Right lung (tissue), 5 donors: ENCODE measurements around the gene EPS8L1. TPM values are rescaled to one million over a fixed set of nuclear protein-coding genes. Genes with fewer than 3 reads are reported as not detected.

Experiments used
- DNase-seq, 2 donors: peaks; one replicate each; pipeline ENCODE4 v3.0.0-alpha.2; 2013
- polyA plus RNA-seq, 5 donors: library from polyadenylated mRNA; unstranded; fragments of 120-200 nt; gene quantifications; one replicate each; pipeline versions ENCODE4 v1.2.1 to v1.2.3, GENCODE V29; 2013; ENCODE audit warnings: inconsistent platforms in 1 of 5, low replicate concordance in 1 of 5; ENCODE audit not compliant: insufficient read length in 5 of 5, insufficient read depth in 1 of 5

The EPS8L1 gene
- polyA plus RNA-seq, 5 donors, result 4.2 to 16.4 (median 12.4) TPM

DNA sequence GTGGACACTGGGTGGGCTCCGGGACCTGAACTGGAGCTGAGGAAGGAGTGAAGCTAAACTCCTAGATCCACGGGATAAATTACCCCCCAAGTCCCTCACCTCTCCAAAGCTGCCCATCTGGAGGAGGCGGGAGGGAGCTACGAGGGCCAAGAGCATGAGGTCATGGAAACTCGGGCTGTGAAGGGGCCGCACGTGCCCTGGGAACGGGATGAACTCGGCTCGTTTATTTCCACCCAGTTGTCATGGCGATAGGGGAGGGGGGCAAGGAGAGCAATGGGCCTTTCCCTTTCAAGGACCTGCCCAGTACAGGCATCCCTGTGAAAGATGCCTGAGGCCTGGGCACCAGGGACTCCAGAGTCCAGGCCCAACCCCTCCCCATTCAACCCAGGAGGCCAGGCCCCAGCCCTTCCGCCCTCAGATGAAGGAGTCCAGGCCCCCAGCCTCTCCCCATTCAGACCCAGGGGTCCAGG, 37.9 kb downstream of the EPS8L1 start:
- DNase-seq, result peak; percentile 78 to 80

- DNase-seq, result no peak
Measured at GRCh38 chr19:55114566-55115145, 39.0 kb downstream of the EPS8L1 start.

DNA sequence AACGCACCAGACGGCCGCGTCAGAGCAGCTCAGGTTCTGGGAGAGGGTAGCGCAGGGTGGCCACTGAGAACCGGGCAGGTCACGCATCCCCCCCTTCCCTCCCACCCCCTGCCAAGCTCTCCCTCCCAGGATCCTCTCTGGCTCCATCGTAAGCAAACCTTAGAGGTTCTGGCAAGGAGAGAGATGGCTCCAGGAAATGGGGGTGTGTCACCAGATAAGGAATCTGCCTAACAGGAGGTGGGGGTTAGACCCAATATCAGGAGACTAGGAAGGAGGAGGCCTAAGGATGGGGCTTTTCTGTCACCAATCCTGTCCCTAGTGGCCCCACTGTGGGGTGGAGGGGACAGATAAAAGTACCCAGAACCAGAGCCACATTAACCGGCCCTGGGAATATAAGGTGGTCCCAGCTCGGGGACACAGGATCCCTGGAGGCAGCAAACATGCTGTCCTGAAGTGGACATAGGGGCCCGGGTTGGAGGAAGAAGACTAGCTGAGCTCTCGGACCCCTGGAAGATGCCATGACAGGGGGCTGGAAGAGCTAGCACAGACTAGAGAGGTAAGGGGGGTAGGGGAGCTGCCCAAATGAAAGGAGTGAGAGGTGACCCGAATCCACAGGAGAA, 39.9 kb downstream of the EPS8L1 start:
- no peak for DNase-seq

- DNase-seq, result peak; percentile 19 to 27
Measured at GRCh38 chr19:55116232-55116858, 40.7 kb downstream of the EPS8L1 start.

DNA sequence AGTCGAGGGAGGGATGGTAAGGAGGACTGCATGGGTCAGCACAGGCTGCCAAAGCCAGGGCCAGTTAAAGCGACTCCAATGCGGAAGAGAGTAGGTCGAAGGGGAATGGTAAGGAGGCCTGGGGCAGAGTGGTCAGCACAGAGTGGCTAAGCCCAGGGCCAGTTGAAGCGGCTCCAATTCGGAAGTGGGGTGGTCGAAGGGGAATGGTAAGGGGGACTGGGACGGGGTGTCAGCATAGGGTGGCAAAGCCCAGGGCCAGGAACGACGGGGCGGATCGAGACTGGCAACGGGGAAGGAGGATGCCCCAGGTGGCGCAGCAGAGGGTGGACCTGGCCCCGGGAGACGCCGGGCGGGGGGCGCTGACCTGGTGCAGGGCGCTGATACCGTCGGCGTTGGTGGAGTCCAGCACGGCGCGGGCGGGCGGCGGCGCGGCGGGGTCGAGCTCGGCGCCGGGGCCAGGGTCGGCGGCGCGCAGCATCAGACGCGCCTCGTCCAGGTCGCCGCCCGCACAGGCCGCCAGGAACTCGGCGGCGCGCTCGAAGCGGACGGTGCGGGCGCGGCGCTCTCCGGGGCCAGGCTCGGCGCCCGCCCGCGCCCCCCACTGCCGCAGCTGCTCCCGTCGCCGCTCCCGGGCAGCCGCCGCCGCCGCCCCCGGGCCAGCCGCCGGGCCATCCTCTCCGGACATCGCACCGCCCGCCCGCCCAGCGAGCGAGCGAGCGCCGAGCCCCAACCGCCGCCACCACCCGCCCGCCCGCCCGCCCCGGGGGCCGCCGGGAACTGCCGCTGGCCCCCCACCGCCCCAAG, 41.4 kb downstream of the EPS8L1 start, which contains the start of gene PPP1R12C:
Gene PPP1R12C, minus strand, starts transcription at position 779 of the 804 bp plus-strand sequence. Its CDS starts 94 bp downstream, at position 685.
- peak in 1 of 2 donors; percentile 12 for DNase-seq

DNA sequence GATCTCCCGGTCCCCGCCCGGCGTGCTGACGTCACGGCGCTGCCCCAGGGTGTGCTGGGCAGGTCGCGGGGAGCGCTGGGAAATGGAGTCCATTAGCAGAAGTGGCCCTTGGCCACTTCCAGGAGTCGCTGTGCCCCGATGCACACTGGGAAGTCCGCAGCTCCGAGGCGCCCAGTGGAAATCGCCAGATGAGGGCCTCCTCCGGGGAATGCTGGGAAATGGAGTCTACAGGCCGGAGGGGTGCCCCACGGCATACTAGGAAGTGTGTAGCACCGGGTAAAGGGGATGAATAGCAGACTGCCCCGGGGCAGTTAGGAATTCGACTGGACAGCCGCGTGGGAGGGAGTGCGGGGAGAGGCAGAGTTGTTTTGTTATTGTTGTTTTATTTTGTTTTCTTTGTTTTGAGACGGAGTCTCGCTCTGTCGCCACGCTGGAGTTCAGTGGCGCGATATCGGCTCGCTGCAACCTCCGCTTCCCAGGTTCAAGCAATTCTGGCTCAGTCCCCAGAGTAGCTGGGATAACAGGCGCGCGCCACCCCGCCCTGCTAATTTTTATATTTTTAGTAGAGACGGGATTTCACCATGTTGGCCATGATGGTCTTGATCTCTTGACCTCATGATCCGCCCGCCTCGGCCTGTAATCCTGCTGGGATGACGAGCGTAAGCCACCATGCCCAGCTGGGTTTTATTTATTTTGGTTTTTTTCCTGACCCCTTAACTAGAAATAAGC, 42.2 kb downstream of the EPS8L1 start:
- DNase-seq, result peak; percentile 98

DNA sequence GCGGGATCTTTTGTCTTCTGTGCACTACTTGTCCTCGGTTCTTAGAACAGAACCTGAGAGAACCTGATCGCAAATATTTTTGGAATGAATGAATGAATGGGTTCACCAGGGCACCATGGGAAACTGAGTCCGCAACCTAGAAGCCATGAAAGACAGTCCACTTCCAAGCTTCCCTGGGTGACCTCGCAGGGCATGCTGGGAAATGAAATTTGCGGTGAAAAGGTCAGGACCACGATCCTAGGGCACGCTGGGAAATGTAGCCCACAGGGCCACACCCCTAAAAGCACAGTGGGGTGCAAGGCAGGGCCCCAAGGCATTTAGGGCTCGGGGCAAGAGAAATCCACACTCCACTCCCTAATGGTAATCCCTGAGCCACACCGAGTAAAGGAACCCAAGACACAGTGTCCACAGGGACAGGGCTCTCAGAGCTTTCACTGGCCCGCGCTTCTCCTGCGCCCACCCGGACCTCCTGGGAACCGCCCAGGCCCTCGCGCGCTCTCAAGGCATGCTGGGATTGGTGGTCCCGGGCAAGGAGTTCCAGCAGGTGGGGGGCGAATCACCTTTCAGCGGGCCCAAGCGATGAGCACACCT, 42.8 kb downstream of the EPS8L1 start:
- DNase-seq, result peak; percentile 18 to 24

DNA sequence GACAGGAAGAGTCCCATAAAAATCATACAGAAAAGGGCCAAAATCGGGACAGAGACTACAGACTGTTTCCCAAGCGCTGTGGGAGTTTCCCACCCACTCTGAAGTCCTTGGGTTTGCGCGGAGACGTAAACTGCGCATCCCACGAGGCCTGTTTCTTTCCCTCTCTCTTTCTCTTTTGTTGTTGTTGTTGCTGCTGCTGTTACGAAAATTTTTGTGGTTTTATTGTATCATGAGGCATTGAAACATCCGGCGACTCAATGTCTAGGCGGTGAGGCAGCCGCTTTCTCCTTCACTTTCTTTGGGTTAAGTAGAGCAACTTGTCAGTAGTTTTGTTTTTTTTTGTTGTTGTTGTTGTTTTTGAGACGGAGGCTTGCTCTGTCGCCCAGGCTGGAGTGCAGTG, 43.4 kb downstream of the EPS8L1 start:
- no peak for DNase-seq

DNA sequence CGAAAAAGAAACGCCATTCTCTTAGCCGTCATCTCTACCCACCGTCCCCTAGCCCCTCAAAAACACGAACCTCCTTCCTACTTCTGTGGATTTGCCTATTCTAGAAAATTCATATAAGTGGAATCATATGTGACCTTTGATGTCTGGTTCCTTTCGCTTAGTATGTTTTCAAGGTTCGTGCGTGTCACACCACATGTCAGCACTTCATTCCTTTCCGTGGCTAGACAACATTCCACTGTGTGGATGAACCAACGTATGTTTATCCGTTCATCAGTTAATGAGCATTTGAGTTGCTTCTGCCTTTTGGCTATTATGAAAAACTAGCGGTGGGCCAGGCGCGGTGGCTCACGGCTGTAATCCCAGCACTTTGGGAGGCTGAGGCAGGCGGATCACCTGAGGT, 55.8 kb downstream of the EPS8L1 start:
- DNase-seq, result no peak

- no peak for DNase-seq
Measured at GRCh38 chr19:55132453-55133129, 56.9 kb downstream of the EPS8L1 start.

DNA sequence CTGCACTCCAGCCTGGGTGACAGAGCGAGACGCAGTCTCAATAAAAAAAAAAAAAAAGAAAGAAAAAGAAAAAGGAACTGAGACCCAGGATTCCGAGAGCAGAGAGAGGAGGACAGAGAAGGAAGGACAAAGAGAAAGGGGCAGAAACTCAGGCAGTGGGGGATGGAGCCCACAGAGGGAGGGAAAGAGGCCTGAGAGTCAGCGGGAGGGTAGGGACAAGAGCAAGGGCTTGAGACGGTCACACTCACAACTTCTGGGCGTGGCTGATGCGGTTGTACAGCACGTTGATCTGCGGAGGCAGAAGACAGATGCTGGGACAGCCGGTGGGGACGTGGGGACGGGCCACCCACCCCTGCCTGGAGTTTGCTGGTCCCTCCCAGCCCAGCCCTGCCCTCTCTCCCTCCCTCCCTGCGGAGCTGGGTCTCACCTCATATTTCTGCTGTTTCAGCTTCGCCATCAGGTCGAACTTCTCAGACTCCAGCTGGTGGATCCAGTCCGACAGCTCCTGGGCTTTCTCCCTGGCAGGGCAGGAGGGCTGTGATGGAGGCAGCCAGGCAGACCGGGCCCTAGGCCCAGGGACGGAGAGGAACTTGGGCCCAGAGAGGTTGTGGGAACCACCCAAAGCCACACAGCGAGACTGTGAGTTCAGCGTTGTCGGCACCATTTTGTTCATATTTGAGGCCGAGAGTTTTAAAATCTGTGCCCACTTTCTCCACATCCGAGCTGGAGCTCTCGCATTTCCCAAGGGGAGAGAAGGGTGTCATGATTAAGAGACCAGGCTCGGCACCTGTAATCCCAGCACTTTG, 58.2 kb downstream of the EPS8L1 start:
- DNase-seq, result no peak

DNA sequence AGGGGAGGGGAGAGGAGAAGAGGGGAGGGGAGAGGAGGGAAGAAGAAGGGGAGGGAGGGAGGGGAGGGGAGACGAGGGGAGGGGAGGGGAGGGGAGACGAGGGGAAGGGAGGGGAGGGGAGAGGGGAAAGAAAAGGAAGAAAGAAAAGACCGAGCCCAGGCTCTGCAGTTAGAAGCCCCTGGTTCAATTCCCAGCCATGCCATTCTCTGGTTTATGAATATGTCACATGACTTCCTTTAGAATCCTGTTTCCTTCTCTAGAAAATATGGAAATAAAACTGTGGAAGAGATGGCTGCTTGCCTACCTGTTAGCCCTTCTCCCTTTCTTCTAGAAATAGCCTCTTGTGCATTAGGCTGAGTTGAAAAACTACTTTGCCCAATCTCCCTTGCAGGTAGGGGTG, 59.1 kb downstream of the EPS8L1 start:
- DNase-seq, result no peak

GRCh38 chr19:55136399-55137102, 60.9 kb downstream of the EPS8L1 start:
- no peak for DNase-seq

Other genes starting within 250 kb of the EPS8L1 start
- gene KIR2DS4, start 243.2 kb upstream of the EPS8L1 start, polyA plus RNA-seq, result under 1 TPM in 3 of 5 donors, not detected in 2; 0.10 to 0.47 (median 0.19) TPM
- not detected for gene KIR3DL2, start 225.4 kb upstream of the EPS8L1 start, polyA plus RNA-seq
- gene FCAR, start 201.6 kb upstream of the EPS8L1 start, polyA plus RNA-seq, result under 1 TPM; 0.35 to 0.73 (median 0.60) TPM
- gene NCR1, start 169.7 kb upstream of the EPS8L1 start, polyA plus RNA-seq, result 1 to 10 TPM in 1 of 5 donors, under 1 TPM in 4; 0.19 to 1.8 (median 0.33) TPM
- under 1 TPM in 2 of 5 donors, not detected in 3; 0.07 to 0.11 TPM for gene NLRP7, start 128.3 kb upstream of the EPS8L1 start, polyA plus RNA-seq
- 10 to 100 TPM in 1 of 5 donors, 1 to 10 TPM in 4; 6.7 to 13.3 (median 9.2) TPM for gene NLRP2, start 109.5 kb upstream of the EPS8L1 start, polyA plus RNA-seq
- 1 to 10 TPM in 1 of 5 donors, under 1 TPM in 4; 0.69 to 1.6 (median 0.83) TPM for gene GP6, start 37.6 kb upstream of the EPS8L1 start, polyA plus RNA-seq
- gene RDH13, start 12.7 kb upstream of the EPS8L1 start, polyA plus RNA-seq, result 10 to 100 TPM in 3 of 5 donors, 1 to 10 TPM in 2; 7.4 to 15.0 (median 12.5) TPM
- gene PPP1R12C, start 41.8 kb downstream of the EPS8L1 start, polyA plus RNA-seq, result 10 to 100 TPM; 45.4 to 88.7 (median 69.3) TPM
- gene TNNT1, start 73.3 kb downstream of the EPS8L1 start, polyA plus RNA-seq, result 10 to 100 TPM in 1 of 5 donors, 1 to 10 TPM in 3, under 1 TPM in 1; 0.91 to 27.5 (median 2.1) TPM
- gene TNNI3, start 81.9 kb downstream of the EPS8L1 start, polyA plus RNA-seq, result 1 to 10 TPM in 1 of 5 donors, under 1 TPM in 4; 0.39 to 1.9 (median 0.73) TPM
- gene DNAAF3, start 90.7 kb downstream of the EPS8L1 start, polyA plus RNA-seq, result 1 to 10 TPM; 1.4 to 8.6 (median 5.1) TPM
- 1 to 10 TPM in 3 of 5 donors, under 1 TPM in 2; 0.50 to 1.2 (median 1.1) TPM for gene SYT5, start 104.4 kb downstream of the EPS8L1 start, polyA plus RNA-seq
- gene PTPRH, start 133.6 kb downstream of the EPS8L1 start, polyA plus RNA-seq, result under 1 TPM; 0.15 to 0.30 (median 0.27) TPM
- gene TMEM86B, start 152.9 kb downstream of the EPS8L1 start, polyA plus RNA-seq, result 1 to 10 TPM; 2.1 to 5.0 (median 3.4) TPM
- gene PPP6R1, start 183.1 kb downstream of the EPS8L1 start, polyA plus RNA-seq, result 10 to 100 TPM; 28.8 to 46.0 (median 35.3) TPM
- 10 to 100 TPM; 20.9 to 50.7 (median 28.5) TPM for gene HSPBP1, start 204.2 kb downstream of the EPS8L1 start, polyA plus RNA-seq
- 10 to 100 TPM; 10.2 to 20.8 (median 15.7) TPM for gene BRSK1, start 208.1 kb downstream of the EPS8L1 start, polyA plus RNA-seq
- under 1 TPM; 0.56 to 0.83 (median 0.64) TPM for gene TMEM150B, start 249.5 kb downstream of the EPS8L1 start, polyA plus RNA-seq